ENCODE data around the gene DNAH14. TPM values are rescaled to one million over a fixed set of nuclear protein-coding genes. Genes with fewer than 3 reads are reported as not detected.

The DNAH14 gene
- total and polyA plus RNA-seq, 2 of the 13 experiments (the other 11 are each of a cell fraction or from before 2014, with no cell fraction given) = 4.5 to 27.5 TPM

DNA sequence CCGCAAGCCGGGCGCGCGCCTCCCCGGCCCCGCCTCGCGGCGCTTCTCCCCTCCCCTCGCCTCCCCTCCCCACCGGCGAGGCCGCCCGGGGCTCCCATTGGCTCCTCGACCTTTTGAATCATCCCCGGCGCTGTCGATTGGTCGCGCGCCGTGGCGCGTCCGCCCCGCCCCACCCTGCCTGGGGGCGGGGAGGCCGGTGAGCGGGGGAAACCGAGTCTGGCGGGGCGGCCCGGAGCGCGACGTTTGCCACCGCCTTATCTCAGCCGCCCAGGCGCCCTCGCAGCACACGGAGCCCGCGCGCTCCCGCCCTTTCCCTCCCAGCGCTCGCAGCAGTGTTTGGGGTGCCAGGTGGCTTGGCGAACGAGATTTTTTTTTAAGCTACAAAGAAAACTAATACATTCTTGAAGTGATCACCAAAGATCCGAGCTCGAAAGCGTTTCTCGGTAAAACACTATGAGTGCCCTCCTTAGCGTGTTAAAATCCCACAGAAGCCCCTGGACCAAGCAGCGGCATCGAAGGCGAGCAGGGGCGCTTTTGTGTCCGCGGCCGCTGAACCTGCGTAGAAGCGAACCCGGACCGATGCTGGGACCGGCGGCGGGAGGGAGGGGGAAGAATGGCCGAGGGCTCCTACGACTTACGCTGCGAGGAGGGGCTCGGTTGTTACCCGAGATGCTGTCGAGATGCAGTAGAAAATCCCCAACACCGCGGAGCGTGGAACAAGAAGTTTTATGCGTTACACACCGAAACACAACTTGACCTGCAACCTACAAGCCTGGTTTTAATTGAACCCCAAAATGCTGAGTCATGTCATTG is 498.8 kb downstream of the DNAH14 start (continued):
- TF ChIP-seq, protein P1, sequence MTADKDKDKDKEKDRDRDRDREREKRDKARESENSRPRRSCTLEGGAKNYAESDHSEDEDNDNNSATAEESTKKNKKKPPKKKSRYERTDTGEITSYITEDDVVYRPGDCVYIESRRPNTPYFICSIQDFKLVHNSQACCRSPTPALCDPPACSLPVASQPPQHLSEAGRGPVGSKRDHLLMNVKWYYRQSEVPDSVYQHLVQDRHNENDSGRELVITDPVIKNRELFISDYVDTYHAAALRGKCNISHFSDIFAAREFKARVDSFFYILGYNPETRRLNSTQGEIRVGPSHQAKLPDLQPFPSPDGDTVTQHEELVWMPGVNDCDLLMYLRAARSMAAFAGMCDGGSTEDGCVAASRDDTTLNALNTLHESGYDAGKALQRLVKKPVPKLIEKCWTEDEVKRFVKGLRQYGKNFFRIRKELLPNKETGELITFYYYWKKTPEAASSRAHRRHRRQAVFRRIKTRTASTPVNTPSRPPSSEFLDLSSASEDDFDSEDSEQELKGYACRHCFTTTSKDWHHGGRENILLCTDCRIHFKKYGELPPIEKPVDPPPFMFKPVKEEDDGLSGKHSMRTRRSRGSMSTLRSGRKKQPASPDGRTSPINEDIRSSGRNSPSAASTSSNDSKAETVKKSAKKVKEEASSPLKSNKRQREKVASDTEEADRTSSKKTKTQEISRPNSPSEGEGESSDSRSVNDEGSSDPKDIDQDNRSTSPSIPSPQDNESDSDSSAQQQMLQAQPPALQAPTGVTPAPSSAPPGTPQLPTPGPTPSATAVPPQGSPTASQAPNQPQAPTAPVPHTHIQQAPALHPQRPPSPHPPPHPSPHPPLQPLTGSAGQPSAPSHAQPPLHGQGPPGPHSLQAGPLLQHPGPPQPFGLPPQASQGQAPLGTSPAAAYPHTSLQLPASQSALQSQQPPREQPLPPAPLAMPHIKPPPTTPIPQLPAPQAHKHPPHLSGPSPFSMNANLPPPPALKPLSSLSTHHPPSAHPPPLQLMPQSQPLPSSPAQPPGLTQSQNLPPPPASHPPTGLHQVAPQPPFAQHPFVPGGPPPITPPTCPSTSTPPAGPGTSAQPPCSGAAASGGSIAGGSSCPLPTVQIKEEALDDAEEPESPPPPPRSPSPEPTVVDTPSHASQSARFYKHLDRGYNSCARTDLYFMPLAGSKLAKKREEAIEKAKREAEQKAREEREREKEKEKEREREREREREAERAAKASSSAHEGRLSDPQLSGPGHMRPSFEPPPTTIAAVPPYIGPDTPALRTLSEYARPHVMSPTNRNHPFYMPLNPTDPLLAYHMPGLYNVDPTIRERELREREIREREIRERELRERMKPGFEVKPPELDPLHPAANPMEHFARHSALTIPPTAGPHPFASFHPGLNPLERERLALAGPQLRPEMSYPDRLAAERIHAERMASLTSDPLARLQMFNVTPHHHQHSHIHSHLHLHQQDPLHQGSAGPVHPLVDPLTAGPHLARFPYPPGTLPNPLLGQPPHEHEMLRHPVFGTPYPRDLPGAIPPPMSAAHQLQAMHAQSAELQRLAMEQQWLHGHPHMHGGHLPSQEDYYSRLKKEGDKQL (CRISPR knock-in tag; IDR thresholded peaks at IDR 0.05; ENCODE audit: low read depth) = no peak
- TF ChIP-seq ZNF501 (CRISPR knock-in tag; IDR thresholded peaks at IDR 0.05) (peak; percentile 90), ZNF543 (CRISPR knock-in tag; IDR thresholded peaks at IDR 0.05) (no peak), MTA3 (CRISPR knock-in tag; IDR thresholded peaks at IDR 0.05) (no peak), SP4 (CRISPR knock-in tag; IDR thresholded peaks at IDR 0.05) (peak; percentile 82), ZFP1 (CRISPR knock-in tag; IDR thresholded peaks at IDR 0.05) (no peak), TGIF2 (CRISPR knock-in tag; IDR thresholded peaks at IDR 0.05) (no peak; the same call in 1 of the 2 replicates), ZSCAN20 (CRISPR knock-in tag; IDR thresholded peaks at IDR 0.05; ENCODE audit: borderline replicate concordance) (no peak), HNF4A (CRISPR knock-in tag; IDR thresholded peaks at IDR 0.05) (no peak), TAF1 (CRISPR knock-in tag; IDR thresholded peaks at IDR 0.05) (peak; percentile 74; the same call in 1 of the 2 replicates), ZNF607 (CRISPR knock-in tag; IDR thresholded peaks at IDR 0.05; ENCODE audit: borderline replicate concordance) (peak; percentile 73), ZNF207 (IDR thresholded peaks at IDR 0.05; ENCODE audit: borderline replicate concordance) (no peak), CHD2 (IDR thresholded peaks at IDR 0.05; ENCODE audit: low read depth, low read length) (no peak), ZNF256 (CRISPR knock-in tag; conservative IDR thresholded peaks at IDR 0.05) (no peak), ZNF180 (CRISPR knock-in tag; IDR thresholded peaks at IDR 0.05; ENCODE audit: borderline replicate concordance, low read depth) (no peak), PAF1 (CRISPR knock-in tag; IDR thresholded peaks at IDR 0.05) (no peak), HDAC1 (CRISPR knock-in tag; IDR thresholded peaks at IDR 0.05) (peak; percentile 55), TFE3 (CRISPR knock-in tag; IDR thresholded peaks at IDR 0.05) (0 out of 2 replicates have a peak, but pooled peaks have one; percentile 37), ZNF3 (CRISPR knock-in tag; IDR thresholded peaks at IDR 0.05) (no peak), HMGA1 (CRISPR knock-in tag; conservative IDR thresholded peaks at IDR 0.05) (no peak), ZBTB21 (CRISPR knock-in tag; IDR thresholded peaks at IDR 0.05) (no peak), ZNF766 (CRISPR knock-in tag; IDR thresholded peaks at IDR 0.05; ENCODE audit: borderline replicate concordance) (no peak)
- TF ChIP-seq, protein P2, sequence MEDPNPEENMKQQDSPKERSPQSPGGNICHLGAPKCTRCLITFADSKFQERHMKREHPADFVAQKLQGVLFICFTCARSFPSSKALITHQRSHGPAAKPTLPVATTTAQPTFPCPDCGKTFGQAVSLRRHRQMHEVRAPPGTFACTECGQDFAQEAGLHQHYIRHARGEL (CRISPR knock-in tag; IDR thresholded peaks at IDR 0.05) = no peak
- TF ChIP-seq, protein P3, sequence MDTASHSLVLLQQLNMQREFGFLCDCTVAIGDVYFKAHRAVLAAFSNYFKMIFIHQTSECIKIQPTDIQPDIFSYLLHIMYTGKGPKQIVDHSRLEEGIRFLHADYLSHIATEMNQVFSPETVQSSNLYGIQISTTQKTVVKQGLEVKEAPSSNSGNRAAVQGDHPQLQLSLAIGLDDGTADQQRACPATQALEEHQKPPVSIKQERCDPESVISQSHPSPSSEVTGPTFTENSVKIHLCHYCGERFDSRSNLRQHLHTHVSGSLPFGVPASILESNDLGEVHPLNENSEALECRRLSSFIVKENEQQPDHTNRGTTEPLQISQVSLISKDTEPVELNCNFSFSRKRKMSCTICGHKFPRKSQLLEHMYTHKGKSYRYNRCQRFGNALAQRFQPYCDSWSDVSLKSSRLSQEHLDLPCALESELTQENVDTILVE (CRISPR knock-in tag; IDR thresholded peaks at IDR 0.05) = peak; percentile 9; the same call in 1 of the 2 replicates
